SK-N-SH treated with all-trans-retinoic acid at 6 μM for 48 hours (cell line): Measurements from ENCODE around the gene DCBLD1.

Source experiments
- ATAC-seq: fragments of 200-7000 bp; cut with Tn5 transposase; 3 replicates; pipeline ENCODE4 v1.9.1; 2020; ENCODE audit warnings: mild to moderate bottlenecking, moderate library complexity
- ARNTL ChIP-seq: fragments of 450-650 bp; formaldehyde crosslinking; IDR thresholded peaks from 2 replicates; pipeline ENCODE4 v1.5.0; 2020; ENCODE audit warnings: low read depth, mild to moderate bottlenecking, moderate library complexity, borderline replicate concordance
- CREB5 ChIP-seq: fragments of 250-450 bp; sonication (Bioruptor Pico); IDR thresholded peaks from 2 replicates; pipeline ENCODE4 v1.5.1; 2020; ENCODE audit warnings: low read depth, mild to moderate bottlenecking, moderate library complexity
- CSDC2 ChIP-seq: fragments of 250-450 bp; sonication (Bioruptor Pico); IDR thresholded peaks from 2 replicates; pipeline ENCODE4 v1.5.0; 2020; ENCODE audit warnings: mild to moderate bottlenecking, moderate library complexity
- CSRNP3 ChIP-seq: fragments of 250-450 bp; sonication (Bioruptor Pico); IDR thresholded peaks from 2 replicates; pipeline ENCODE4 v1.5.1; 2021; ENCODE audit warnings: mild to moderate bottlenecking, moderate library complexity
- ISL1 ChIP-seq: fragments of 250-450 bp; sonication (Bioruptor Pico); IDR thresholded peaks from 2 replicates; pipeline ENCODE4 v2.1.2; 2022; ENCODE audit warnings: mild to moderate bottlenecking, moderate library complexity
- OSR1 ChIP-seq: fragments of 250-450 bp; sonication (Bioruptor Pico); IDR thresholded peaks from 2 replicates; pipeline ENCODE4 v1.8.0; 2022; ENCODE audit warnings: moderate library complexity, mild to moderate bottlenecking, inconsistent platforms
- PATZ1 ChIP-seq: fragments of 250-450 bp; sonication (Bioruptor Pico); IDR thresholded peaks from 2 replicates; pipeline ENCODE4 v1.8.0; 2020; ENCODE audit warnings: mild to moderate bottlenecking, moderate library complexity, borderline replicate concordance
- RARB ChIP-seq: fragments of 250-450 bp; sonication (Bioruptor Pico); IDR thresholded peaks from 2 replicates; pipeline ENCODE4 v1.8.0; 2021; ENCODE audit warnings: mild to moderate bottlenecking, moderate library complexity
- SNAI2 ChIP-seq: fragments of 250-450 bp; sonication (Bioruptor Pico); IDR thresholded peaks from 2 replicates; pipeline ENCODE4 v1.5.0; 2020; ENCODE audit warnings: mild to moderate bottlenecking, moderate library complexity
- TCF4 ChIP-seq: fragments of 250-450 bp; sonication (Bioruptor Pico); IDR thresholded peaks from 2 replicates; pipeline ENCODE4 v1.8.0; 2021; ENCODE audit warnings: mild to moderate bottlenecking, moderate library complexity, borderline replicate concordance
- TSHZ2 ChIP-seq: fragments of 250-450 bp; sonication (Bioruptor Pico); IDR thresholded peaks from 2 replicates; pipeline ENCODE4 v1.5.0; 2020; ENCODE audit warnings: mild to moderate bottlenecking, moderate library complexity
- ZC3H10 ChIP-seq: fragments of 250-450 bp; sonication (Bioruptor Pico); IDR thresholded peaks from 2 replicates; pipeline ENCODE4 v1.5.1; 2021; ENCODE audit warnings: mild to moderate bottlenecking, moderate library complexity
- ZFP3 ChIP-seq: fragments of 250-450 bp; sonication (Bioruptor Pico); IDR thresholded peaks from 2 replicates; pipeline ENCODE4 v1.5.0; 2020; ENCODE audit warnings: mild to moderate bottlenecking, moderate library complexity
- ZFP30 ChIP-seq: fragments of 450-650 bp; formaldehyde crosslinking; IDR thresholded peaks from 2 replicates; pipeline ENCODE4 v1.5.0; 2022; ENCODE audit warnings: mild to moderate bottlenecking, moderate library complexity
- ZNF565 ChIP-seq: fragments of 450-650 bp; formaldehyde crosslinking; conservative IDR thresholded peaks from 2 replicates; pipeline ENCODE4 v1.5.0; 2020; ENCODE audit warnings: low read depth, mild to moderate bottlenecking, moderate library complexity
- ZNF70 ChIP-seq: fragments of 450-650 bp; formaldehyde crosslinking; IDR thresholded peaks from 2 replicates; pipeline ENCODE4 v1.5.0; 2020; ENCODE audit warnings: mild to moderate bottlenecking, moderate library complexity
- ZNF8 ChIP-seq: fragments of 450-650 bp; formaldehyde crosslinking; IDR thresholded peaks from 2 replicates; pipeline ENCODE4 v1.5.0; 2020; ENCODE audit warnings: mild to moderate bottlenecking, moderate library complexity

Gene DCBLD1

GRCh38 chr6:117568247-117568646 lies 85.8 kb downstream of the DCBLD1 start (continued):
- TF ChIP-seq PATZ1 (CRISPR knock-in tag) = no peak
- no peak for TF ChIP-seq ZNF565
- TF ChIP-seq ZFP30 (CRISPR knock-in tag) = no peak
- no peak for TF ChIP-seq ZNF70 (CRISPR knock-in tag)
- no peak for TF ChIP-seq CREB5 (CRISPR knock-in tag)
- no peak for TF ChIP-seq ZFP3
- no peak for TF ChIP-seq ZC3H10 (CRISPR knock-in tag)
- TF ChIP-seq, all 23 proteins: peak for 0

GRCh38 chr6:117568831-117569410 lies 86.4 kb downstream of the DCBLD1 start:
- TF ChIP-seq ISL1 (CRISPR knock-in tag) (no peak), RARB (CRISPR knock-in tag) (no peak), TCF4 (CRISPR knock-in tag) (no peak), ZC3H10 (CRISPR knock-in tag) (no peak), ZFP30 (CRISPR knock-in tag) (no peak), OSR1 (CRISPR knock-in tag) (no peak)
- no peak for ATAC-seq

- TF ChIP-seq PATZ1 (CRISPR knock-in tag) = no peak
- TF ChIP-seq ZFP30 (CRISPR knock-in tag) = no peak
- TF ChIP-seq ARNTL = no peak
- no peak for TF ChIP-seq OSR1 (CRISPR knock-in tag)
- TF ChIP-seq CSRNP3 (CRISPR knock-in tag) = no peak
- TF ChIP-seq CSDC2 (CRISPR knock-in tag) = no peak
- TF ChIP-seq SNAI2 (CRISPR knock-in tag) = no peak
- TF ChIP-seq ZNF8 (CRISPR knock-in tag) = no peak
- TF ChIP-seq ZNF70 (CRISPR knock-in tag) = no peak
- TF ChIP-seq TSHZ2 (CRISPR knock-in tag) = no peak
- no peak for TF ChIP-seq CREB5 (CRISPR knock-in tag)
- TF ChIP-seq ISL1 (CRISPR knock-in tag) = no peak
- ATAC-seq = no peak
Observed at GRCh38 chr6:117573006-117573680, 90.7 kb downstream of the DCBLD1 start.
